Retinal pigment epithelial cell (primary cell): ENCODE data around the gene KNDC1.

Experiments
- DNase-seq: peaks from one replicate; pipeline ENCODE4 v3.0.0-alpha.2; 2010; ENCODE audit warnings: low read depth
- H3K4me3 ChIP-seq: 2 replicates; pipeline ENCODE4 v1.5.1; 2011; ENCODE audit warnings: mild to moderate bottlenecking, low read length, control low read depth, moderate library complexity
- CTCF ChIP-seq: conservative IDR thresholded peaks from 2 replicates; pipeline ENCODE4 v1.5.1; 2011; ENCODE audit warnings: low read depth, low read length, control low read depth, inconsistent platforms

Gene KNDC1

GRCh38 chr10:133127291-133128125 lies 32.5 kb upstream of the KNDC1 start:
- DNase-seq: no peak
- no peak for TF ChIP-seq CTCF
- no peak overlapping the region for H3K4me3 ChIP-seq

- H3K4me3 ChIP-seq: no peak overlapping the region
- TF ChIP-seq CTCF: no peak
- no peak for DNase-seq
Observed at GRCh38 chr10:133128126-133129070, 31.6 kb upstream of the KNDC1 start.

GRCh38 chr10:133129071-133129858 lies 30.8 kb upstream of the KNDC1 start:
- DNase-seq: no peak
- TF ChIP-seq CTCF: no peak
- H3K4me3 ChIP-seq: no peak overlapping the region

- DNase-seq: no peak
- no peak overlapping the region for H3K4me3 ChIP-seq
- TF ChIP-seq CTCF: no peak
Observed at GRCh38 chr10:133129859-133130495, 30.0 kb upstream of the KNDC1 start.

GRCh38 chr10:133130602-133131001 lies 29.4 kb upstream of the KNDC1 start:
- no peak for TF ChIP-seq CTCF
- DNase-seq: no peak
- H3K4me3 ChIP-seq: no peak overlapping the region

- no peak for DNase-seq
- TF ChIP-seq CTCF: no peak
- H3K4me3 ChIP-seq: no peak overlapping the region
Observed at GRCh38 chr10:133131053-133131452, 29.0 kb upstream of the KNDC1 start.
